ENCODE data around the gene KCNG2. TPM values are rescaled to one million over a fixed set of nuclear protein-coding genes. Genes with fewer than 3 reads are reported as not detected.

KCNG2 gene
- total and polyA plus RNA-seq, 2 of the 4 experiments (the other 2 are of a cell fraction): not detected

GRCh38 chr18:79778291-79778791 lies 19.4 kb upstream of the KCNG2 start:
- no peak overlapping the region for H3K56ac ChIP-seq (ENCODE audit: extremely low read depth, insufficient read depth, low read length)
- no peak overlapping the region for H2BK15ac ChIP-seq (ENCODE audit: low read depth, low read length)
- no peak overlapping the region for H3K14ac ChIP-seq (replicated peaks; ENCODE audit: low read depth, low read length)
- ATAC-seq (ENCODE audit: low read depth): no peak
- no peak for DNase-seq
- H3K9me1 ChIP-seq (ENCODE audit: insufficient read depth, low read length): no peaks in the 10 kb centered on the region
- no peak overlapping the region for H2AK5ac ChIP-seq (ENCODE audit: low read depth, low read length)
- H3K9me3 ChIP-seq (ENCODE audit: control insufficient read depth, insufficient read depth, low read length): peaks cover 5% of the 10 kb centered on the region; the same call in 1 of the 2 replicates
- no TSS peak for BruUV-seq (replicated peaks)
- no peak overlapping the region for H4K8ac ChIP-seq (ENCODE audit: low read depth in 2 of 2, low read length in 2 of 2)
- H2BK20ac ChIP-seq (ENCODE audit: low read depth, low read length): no peak overlapping the region
- in situ Hi-C loops (cut with MboI; ENCODE audit: low sequenced_read_pairs) (no loop called here), dilution Hi-C loops (cut with HindIII; ENCODE audit: low sequenced_read_pairs, unreplicated experiment) (no loop called here), intact Hi-C loops (cut with micrococcal nuclease) (no loop called here)
- no peaks in the 10 kb centered on the region for H3K36me3 ChIP-seq (ENCODE audit: control insufficient read depth, insufficient read depth, low read length)
- no peak overlapping the region for H3K4ac ChIP-seq (ENCODE audit: low read depth, low read length)
- H3K27ac ChIP-seq (ENCODE audit: insufficient read depth, low read length): no peak overlapping the region
- no peak overlapping the region for H2BK120ac ChIP-seq (ENCODE audit: low read depth, low read length)
- POLR2A ChIA-PET (ENCODE audit: unreplicated experiment): no interaction called here
- H3K4me2 ChIP-seq (ENCODE audit: low read depth, low read length): no peak overlapping the region
- H4K91ac ChIP-seq (ENCODE audit: insufficient read depth, low read depth, low read length): no peak overlapping the region
- H4K20me1 ChIP-seq (ENCODE audit: insufficient read depth, low read length): no peaks in the 10 kb centered on the region
- H2AFZ ChIP-seq (replicated peaks; ENCODE audit: low read length, poor library complexity): no peak overlapping the region
- H3K4me3 ChIP-seq (ENCODE audit: insufficient read depth, low read depth, low read length): no peak overlapping the region
- H3K23ac ChIP-seq (ENCODE audit: low read depth, low read length): no peak overlapping the region
- no peak overlapping the region for H2BK5ac ChIP-seq (ENCODE audit: low read depth, low read length, poor library complexity, severe bottlenecking)
- no peak overlapping the region for H4K5ac ChIP-seq (ENCODE audit: low read depth, low read length)
- 67% methylated on average over 17 of the region's 26 CpGs; no CpG with 5 or more reads in 1 of the 2 experiments for WGBS, 2 experiments (ENCODE audit: extremely low coverage in 2 of 2, insufficient read length in 1 of 2)
- CTCF ChIA-PET: no interaction called here
- TF ChIP-seq MAFK (IDR thresholded peaks at IDR 0.05; ENCODE audit: low read depth, low read length) (no peak), SMC3 (IDR thresholded peaks at IDR 0.05; ENCODE audit: low read depth, low read length) (no peak), RCOR1 (IDR thresholded peaks at IDR 0.05; ENCODE audit: insufficient replicate concordance, low read length) (no peak), RFX5 (IDR thresholded peaks at IDR 0.05; ENCODE audit: low read depth, low read length) (no peak), NFE2L2 (IDR thresholded peaks at IDR 0.05; ENCODE audit: low read depth, low read length) (no peak), MAZ (IDR thresholded peaks at IDR 0.05; ENCODE audit: borderline replicate concordance, low read depth, low read length) (no peak), CEBPB (IDR thresholded peaks at IDR 0.05; ENCODE audit: low read depth, low read length) (no peak), FOS (IDR thresholded peaks at IDR 0.05; ENCODE audit: low read depth, low read length) (no peak), USF2 (IDR thresholded peaks at IDR 0.05; ENCODE audit: low read depth, low read length) (no peak)
- TF ChIP-seq, protein P1, sequence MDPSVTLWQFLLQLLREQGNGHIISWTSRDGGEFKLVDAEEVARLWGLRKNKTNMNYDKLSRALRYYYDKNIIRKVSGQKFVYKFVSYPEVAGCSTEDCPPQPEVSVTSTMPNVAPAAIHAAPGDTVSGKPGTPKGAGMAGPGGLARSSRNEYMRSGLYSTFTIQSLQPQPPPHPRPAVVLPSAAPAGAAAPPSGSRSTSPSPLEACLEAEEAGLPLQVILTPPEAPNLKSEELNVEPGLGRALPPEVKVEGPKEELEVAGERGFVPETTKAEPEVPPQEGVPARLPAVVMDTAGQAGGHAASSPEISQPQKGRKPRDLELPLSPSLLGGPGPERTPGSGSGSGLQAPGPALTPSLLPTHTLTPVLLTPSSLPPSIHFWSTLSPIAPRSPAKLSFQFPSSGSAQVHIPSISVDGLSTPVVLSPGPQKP (IDR thresholded peaks at IDR 0.05; ENCODE audit: borderline replicate concordance, low read depth, low read length): no peak
- no peak overlapping the region for H3K9ac ChIP-seq (ENCODE audit: low read depth, low read length)
- H3K79me1 ChIP-seq (ENCODE audit: low read depth in 1 of 2, low read length in 2 of 2): no peaks in the 10 kb centered on the region
- H3K4me1 ChIP-seq (ENCODE audit: control insufficient read depth, insufficient read depth, low read length): no peaks in the 10 kb centered on the region
- no peak overlapping the region for H2AK9ac ChIP-seq (replicated peaks; ENCODE audit: low read depth, low read length, poor library complexity)
- no peak overlapping the region for H3K18ac ChIP-seq (ENCODE audit: low read depth, low read length)
- peaks cover 29% of the 10 kb centered on the region for H3K27me3 ChIP-seq (ENCODE audit: control insufficient read depth, insufficient read depth, low read length)

All from IMR-90 (cell line).